ENCODE data around the gene SMC4. TPM values are rescaled to one million over a fixed set of nuclear protein-coding genes. Genes with fewer than 3 reads are reported as not detected.

SMC4 gene
- total RNA-seq, 1 donor from 2014 or later, result 180 TPM

- DNase-seq (ENCODE audit: low read depth, low spot score), result no peak
- Mint-ChIP-seq H3K27me3 (ENCODE audit: low read depth) (peaks cover 4% of the 10 kb centered on the region), H3K4me3 (peak overlapping the region; percentile 29), H3K4me1 (peaks cover 20% of the 10 kb centered on the region), H3K9me3 (no peaks in the 10 kb centered on the region), H3K27ac (ENCODE audit: unreplicated experiment) (no peak overlapping the region), H3K36me3 (ENCODE audit: low read depth) (no peaks in the 10 kb centered on the region)
- TF ChIP-seq CTCF (conservative IDR thresholded peaks at IDR 0.05), result no peak
These were observed 4.2 kb upstream of the SMC4 start for GRCh38 chr3:160395297-160395696.

GRCh38 chr3:160398820-160399124 lies 678 bp upstream of the SMC4 start:
- H3K9me3 Mint-ChIP-seq, result no peaks in the 10 kb centered on the region
- TF ChIP-seq CTCF (conservative IDR thresholded peaks at IDR 0.05), result no peak
- peak overlapping the region; percentile 98 for H3K27ac Mint-ChIP-seq (ENCODE audit: unreplicated experiment)
- no peak for DNase-seq (ENCODE audit: low read depth, low spot score)
- peaks cover 11% of the 10 kb centered on the region for H3K27me3 Mint-ChIP-seq (ENCODE audit: low read depth)
- peaks cover 48% of the 10 kb centered on the region for H3K4me1 Mint-ChIP-seq
- peaks cover 4% of the 10 kb centered on the region for H3K36me3 Mint-ChIP-seq (ENCODE audit: low read depth)
- peak overlapping the region; percentile 96 for H3K4me3 Mint-ChIP-seq

DNA sequence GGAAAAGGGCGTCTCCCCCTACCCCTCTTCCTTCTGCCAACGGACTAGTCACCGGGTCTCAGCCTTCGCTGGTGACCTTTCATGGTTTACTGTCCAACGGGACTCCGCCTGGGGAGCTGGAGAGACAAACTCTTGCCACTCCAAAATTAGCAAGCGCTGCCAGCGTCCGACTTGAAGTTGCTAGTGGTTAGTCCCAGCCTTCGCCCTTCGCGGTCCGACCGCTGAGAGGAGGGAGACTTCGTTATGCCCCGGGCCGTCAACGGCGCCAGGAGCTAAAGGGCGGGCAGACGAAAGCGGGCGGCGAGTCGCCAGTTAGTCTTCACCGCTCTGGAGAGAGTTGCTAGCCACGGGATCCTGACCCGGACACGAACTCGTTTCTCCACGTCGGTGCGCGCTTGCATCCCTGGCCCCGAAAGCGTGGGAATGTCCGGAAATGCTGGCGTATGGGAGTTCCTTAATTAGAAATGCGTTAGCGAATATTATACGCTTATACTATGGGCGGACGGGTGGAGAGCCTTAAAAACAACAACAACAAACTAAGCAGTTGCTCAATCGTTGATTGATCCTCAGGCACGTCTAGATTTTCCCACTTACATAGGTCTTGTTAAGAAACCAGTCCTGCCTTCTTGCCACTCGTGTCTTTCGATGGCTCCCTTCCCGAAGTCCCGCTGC lies 716 bp downstream of the SMC4 start:
- no peak for TF ChIP-seq CTCF (conservative IDR thresholded peaks at IDR 0.05)
- peak; percentile 36 for DNase-seq (ENCODE audit: low read depth, low spot score)
- Mint-ChIP-seq H3K9me3 (no peaks in the 10 kb centered on the region), H3K4me3 (peak overlapping the region; percentile 96), H3K27me3 (ENCODE audit: low read depth) (peaks cover 11% of the 10 kb centered on the region), H3K4me1 (peaks cover 54% of the 10 kb centered on the region), H3K27ac (ENCODE audit: unreplicated experiment) (peak overlapping the region; percentile 98), H3K36me3 (ENCODE audit: low read depth) (peaks cover 6% of the 10 kb centered on the region)

- peak; percentile 17 for DNase-seq (ENCODE audit: low read depth, low spot score)
- H3K27ac Mint-ChIP-seq (ENCODE audit: unreplicated experiment), result peak overlapping the region; percentile 17
- H3K9me3 Mint-ChIP-seq, result no peaks in the 10 kb centered on the region
- H3K4me3 Mint-ChIP-seq, result peak overlapping the region; percentile 96
- H3K27me3 Mint-ChIP-seq (ENCODE audit: low read depth), result peaks cover 11% of the 10 kb centered on the region
- peaks cover 54% of the 10 kb centered on the region for H3K4me1 Mint-ChIP-seq
- peaks cover 6% of the 10 kb centered on the region for H3K36me3 Mint-ChIP-seq (ENCODE audit: low read depth)
- no peak for TF ChIP-seq CTCF (conservative IDR thresholded peaks at IDR 0.05)
These were observed 1.3 kb downstream of the SMC4 start for GRCh38 chr3:160400702-160401150.

DNA sequence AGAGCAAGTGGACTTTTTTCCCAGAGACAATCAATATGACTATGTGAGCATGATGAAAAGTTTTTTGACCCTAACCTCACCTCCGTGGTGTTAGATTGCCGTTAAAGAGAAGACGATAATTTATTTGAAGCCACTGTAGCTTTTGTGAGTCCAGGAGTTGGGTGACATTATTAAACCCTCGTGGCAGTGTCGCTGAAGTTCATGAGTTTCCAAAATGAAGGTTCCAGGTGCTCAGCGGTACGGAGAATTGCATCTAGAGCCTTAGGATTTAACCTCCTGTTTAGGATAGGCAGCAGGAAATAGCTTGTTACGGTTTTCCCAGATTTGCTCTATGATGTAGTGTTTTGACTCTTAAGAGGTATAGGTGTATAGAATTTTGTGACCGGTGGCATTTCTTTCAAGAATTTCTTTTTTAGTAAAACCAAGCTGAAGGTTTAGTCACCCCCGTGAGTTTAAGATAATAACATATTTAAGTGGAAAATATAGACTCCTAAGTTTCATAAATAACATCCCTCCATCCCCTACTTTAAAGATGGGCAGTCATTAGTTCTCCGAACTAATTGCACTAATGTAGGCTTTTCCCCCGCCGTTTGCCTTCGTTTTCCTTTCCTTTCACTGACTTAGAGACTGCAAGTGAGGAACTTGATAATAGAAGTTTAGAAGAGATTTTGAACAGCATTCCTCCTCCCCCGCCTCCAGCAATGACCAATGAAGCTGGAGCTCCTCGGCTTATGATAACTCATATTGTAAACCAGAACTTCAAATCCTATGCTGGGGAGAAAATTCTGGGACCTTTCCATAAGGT lies 2.0 kb downstream of the SMC4 start:
- no peak for DNase-seq (ENCODE audit: low read depth, low spot score)
- H3K27me3 Mint-ChIP-seq (ENCODE audit: low read depth), result peaks cover 11% of the 10 kb centered on the region

More for the DNA sequence above, 2.0 kb downstream of the SMC4 start:
- TF ChIP-seq CTCF (conservative IDR thresholded peaks at IDR 0.05), result no peak
- no peaks in the 10 kb centered on the region for H3K9me3 Mint-ChIP-seq
- H3K4me3 Mint-ChIP-seq, result peak overlapping the region; percentile 96
- peak overlapping the region; percentile 17 for H3K27ac Mint-ChIP-seq (ENCODE audit: unreplicated experiment)
- H3K36me3 Mint-ChIP-seq (ENCODE audit: low read depth), result peaks cover 6% of the 10 kb centered on the region
- peaks cover 54% of the 10 kb centered on the region for H3K4me1 Mint-ChIP-seq
